Gastrocnemius medialis (tissue), 4 donors: ENCODE data around the gene CYGB. TPM values are rescaled to one million over a fixed set of nuclear protein-coding genes. Genes with fewer than 3 reads are reported as not detected.
A peak's percentile ranks its signal among the peaks of the same experiment; 100 is the strongest.

Experiments used
- ATAC-seq, 2 donors: fragments of 150-250 bp; one replicate each; pipeline ENCODE4 v1.9.1; 2016
- DNase-seq, 2 donors: peaks; one replicate each; pipeline ENCODE4 v3.0.0-alpha.2; 2019
- H3K27ac ChIP-seq, 4 donors: fragments of 200-600 bp; sonication (generic); 1 replicate in 1 of 4; 2 replicates in 3 of 4; pipeline ENCODE4 v1.5.1; 2016 to 2018; ENCODE audit warnings: mild to moderate bottlenecking in 2 of 4, moderate library complexity in 1 of 4
- H3K27me3 ChIP-seq, 3 donors: fragments of 200-600 bp; sonication (generic) in 2 of 3; 1 replicate in 1 of 3; 2 replicates in 2 of 3; pipeline versions ENCODE4 v1.5.1 to v1.6.0; 2016 to 2019; ENCODE audit warnings: mild to moderate bottlenecking in 1 of 3, moderate library complexity in 1 of 3
- H3K36me3 ChIP-seq, 2 donors: fragments of 200-600 bp; sonication (generic) in 1 of 2; one replicate each; pipeline ENCODE4 v1.5.1; 2017 to 2018
- H3K4me1 ChIP-seq, 2 donors: fragments of 200-600 bp; sonication (generic) in 1 of 2; one replicate each; pipeline ENCODE4 v1.5.1; 2016 to 2017; ENCODE audit warnings: mild to moderate bottlenecking in 2 of 2
- H3K4me3 ChIP-seq, 4 donors: fragments of 200-600 bp; sonication (generic) in 3 of 4; 1 replicate in 1 of 4; 2 replicates in 3 of 4; pipeline ENCODE4 v1.5.1; 2016 to 2019; ENCODE audit warnings: mild to moderate bottlenecking in 2 of 4
- H3K9me3 ChIP-seq, 3 donors: fragments of 200-600 bp; sonication (generic) in 2 of 3; 1 replicate in 1 of 3; 2 replicates in 2 of 3; pipeline ENCODE4 v1.5.1; 2016 to 2019
- CTCF ChIP-seq, 5 experiments: fragments of 450-650 bp in 3 of 5; fragments of 200-600 bp in 2 of 5; sonication (generic) in 2 of 5; IDR thresholded peaks in 4 of 5; conservative IDR thresholded peaks in 1 of 5; 1 replicate in 4 of 5; 2 replicates in 1 of 5; pipeline ENCODE4 v1.5.1; 2016 to 2019; ENCODE audit warnings: antibody characterized with exemption in 5 of 5, mild to moderate bottlenecking in 3 of 5, moderate library complexity in 3 of 5
- POLR2A ChIP-seq, 2 donors: fragments of 450-650 bp; IDR thresholded peaks; one replicate each; pipeline ENCODE4 v1.6.1; 2017; ENCODE audit warnings: antibody characterized with exemption in 2 of 2, mild to moderate bottlenecking in 2 of 2, moderate library complexity in 2 of 2
- in situ Hi-C, 4 donors: fragments of 200-750 bp; cut with MboI; loops; one replicate each; pipeline versions ENCODE4 v1.15.0 to v1.8.0; 2017; ENCODE audit warnings: low sequenced_read_pairs in 4 of 4
- intact Hi-C: fragments of 100-400 bp; cut with DNase I; formaldehyde crosslinking; loops from one replicate; pipeline ENCODE4 v1.15.1; 2023; ENCODE audit warnings: low total_unique reads
- total RNA-seq, 4 donors: library from RNA; depleted of rRNA; stranded (reverse); fragments of >200 nt; gene quantifications; one replicate each; pipeline versions ENCODE4 v1.1.0 to v1.2.3, GENCODE V29; 2016

The CYGB gene
- total RNA-seq, 4 donors from 2014 or later = 8.1 to 19.7 (median 10.6) TPM

GRCh38 chr17:76531486-76532038 lies 5.9 kb downstream of the CYGB start:
- peaks cover 23 to 36% of the 10 kb centered on the region in 2 donors for H3K4me1 ChIP-seq
- DNase-seq (no peak), ATAC-seq (no peak)
- no peaks in the 10 kb centered on the region for H3K9me3 ChIP-seq
- intact Hi-C loops = no loop called here
- TF ChIP-seq POLR2A (IDR thresholded peaks at IDR 0.05) (no peak), CTCF (IDR thresholded peaks at IDR 0.05 in 4 of 5, conservative IDR thresholded peaks at IDR 0.05 in 1 of 5) (no peak)
- H3K4me3 ChIP-seq = no peak overlapping the region
- peak overlapping the region; percentile 88 to 94 (median 91) for H3K27ac ChIP-seq
- H3K36me3 ChIP-seq = no peaks in the 10 kb centered on the region
- in situ Hi-C loops = no loop called here
- no peaks in the 10 kb centered on the region for H3K27me3 ChIP-seq

GRCh38 chr17:76530811-76531485 lies 6.6 kb downstream of the CYGB start:
- no peak for DNase-seq
- no peaks in the 10 kb centered on the region for H3K36me3 ChIP-seq
- peaks cover 23 to 36% of the 10 kb centered on the region in 2 donors for H3K4me1 ChIP-seq
- in situ Hi-C loops = no loop called here
- H3K27me3 ChIP-seq = no peaks in the 10 kb centered on the region
- no peaks in the 10 kb centered on the region for H3K9me3 ChIP-seq
- ATAC-seq = no peak
- intact Hi-C loops = no loop called here
- peak overlapping the region; percentile 88 to 94 (median 91) for H3K27ac ChIP-seq
- peak overlapping the region in 1 of 4 donors; percentile 12 for H3K4me3 ChIP-seq
- no peak for TF ChIP-seq POLR2A (IDR thresholded peaks at IDR 0.05)
- no peak for TF ChIP-seq CTCF (IDR thresholded peaks at IDR 0.05 in 4 of 5, conservative IDR thresholded peaks at IDR 0.05 in 1 of 5)

- H3K27me3 ChIP-seq = no peaks in the 10 kb centered on the region
- TF ChIP-seq POLR2A (IDR thresholded peaks at IDR 0.05) = peak in 1 of 2 donors; percentile 22
- no peak for TF ChIP-seq CTCF (IDR thresholded peaks at IDR 0.05 in 4 of 5, conservative IDR thresholded peaks at IDR 0.05 in 1 of 5)
- no peaks in the 10 kb centered on the region for H3K9me3 ChIP-seq
- H3K4me1 ChIP-seq = peaks cover 24 to 36% of the 10 kb centered on the region in 2 donors
- peak; percentile 23 to 37 for ATAC-seq
- H3K4me3 ChIP-seq = peak overlapping the region in 2 of 4 donors; percentile 11 to 12
- peak overlapping the region; percentile 88 to 94 (median 91) for H3K27ac ChIP-seq
- H3K36me3 ChIP-seq = no peaks in the 10 kb centered on the region
- in situ Hi-C loops (no loop called here), intact Hi-C loops (no loop called here)
- DNase-seq = peak; percentile 45 to 77
Observed at GRCh38 chr17:76530095-76530723, 7.3 kb downstream of the CYGB start.

GRCh38 chr17:76529224-76530094 lies 8.1 kb downstream of the CYGB start:
- Histone ChIP-seq H3K4me1 (peaks cover 31 to 43% of the 10 kb centered on the region in 2 donors), H3K36me3 (no peaks in the 10 kb centered on the region), H3K27me3 (no peaks in the 10 kb centered on the region), H3K9me3 (no peaks in the 10 kb centered on the region), H3K4me3 (peak overlapping the region in 2 of 4 donors; percentile 11 to 23), H3K27ac (peak overlapping the region; percentile 88 to 94 (median 91))
- TF ChIP-seq POLR2A (IDR thresholded peaks at IDR 0.05) (peak in 1 of 2 donors; percentile 6), CTCF (IDR thresholded peaks at IDR 0.05 in 4 of 5, conservative IDR thresholded peaks at IDR 0.05 in 1 of 5) (peak in 1 of 5 experiments; percentile 2)
- peak; percentile 72 to 83 for DNase-seq
- in situ Hi-C loops (loop anchor here in 2 of 4 donors (10.0 kb wide), 2 partner anchors 55 to 95 kb away; partner anchors contain the start of gene ST6GALNAC2 (in 1 of the 2)), intact Hi-C loops (no loop called here)
- peak; percentile 45 to 48 for ATAC-seq
